ENCODE results near the gene PKHD1.

Gene PKHD1

GRCh38 chr6:51846531-51846930 is 240.9 kb downstream of the PKHD1 start:
- DNase-seq = no peak

- DNase-seq = no peak
Measured at GRCh38 chr6:51844336-51844735, 243.1 kb downstream of the PKHD1 start.

- no peak for DNase-seq
Measured at GRCh38 chr6:51843456-51844056, 243.9 kb downstream of the PKHD1 start.

- no peak for DNase-seq
Measured at GRCh38 chr6:51842804-51843378, 244.5 kb downstream of the PKHD1 start.

GRCh38 chr6:51842061-51842803 is 245.2 kb downstream of the PKHD1 start:
- no peak for DNase-seq

- DNase-seq = no peak
Measured at GRCh38 chr6:51841626-51842025, 245.8 kb downstream of the PKHD1 start.

GRCh38 chr6:51839726-51840374 is 247.6 kb downstream of the PKHD1 start:
- DNase-seq = no peak

- no peak for DNase-seq
Measured at GRCh38 chr6:51830666-51831065, 256.7 kb downstream of the PKHD1 start.

GRCh38 chr6:51827580-51827979 is 259.8 kb downstream of the PKHD1 start:
- DNase-seq = no peak

GRCh38 chr6:51824940-51825339 is 262.5 kb downstream of the PKHD1 start:
- DNase-seq = no peak

GRCh38 chr6:51820555-51820954 is 266.9 kb downstream of the PKHD1 start:
- DNase-seq = no peak

- DNase-seq = no peak
Measured at GRCh38 chr6:51818520-51819022, 268.8 kb downstream of the PKHD1 start.

- DNase-seq = no peak
Measured at GRCh38 chr6:51817832-51818231, 269.6 kb downstream of the PKHD1 start.

GRCh38 chr6:51814418-51814817 is 273.0 kb downstream of the PKHD1 start:
- DNase-seq = no peak

GRCh38 chr6:51813904-51814303 is 273.5 kb downstream of the PKHD1 start:
- no peak for DNase-seq

GRCh38 chr6:51812231-51812630 is 275.2 kb downstream of the PKHD1 start:
- DNase-seq = no peak

GRCh38 chr6:51805517-51805916 is 281.9 kb downstream of the PKHD1 start:
- DNase-seq = no peak

GRCh38 chr6:51800603-51801002 is 286.8 kb downstream of the PKHD1 start:
- DNase-seq = no peak

GRCh38 chr6:51793393-51793792 is 294.0 kb downstream of the PKHD1 start:
- no peak for DNase-seq

- DNase-seq = no peak
Measured at GRCh38 chr6:51792273-51793030, 295.0 kb downstream of the PKHD1 start.

GRCh38 chr6:51790946-51791345 is 296.5 kb downstream of the PKHD1 start:
- no peak for DNase-seq

GRCh38 chr6:51788121-51788520 is 299.3 kb downstream of the PKHD1 start:
- no peak for DNase-seq

- no peak for DNase-seq
Measured at GRCh38 chr6:51778666-51779065, 308.7 kb downstream of the PKHD1 start.
